ENCODE measurements around the gene YJEFN3. TPM values are rescaled to one million over a fixed set of nuclear protein-coding genes. Genes with fewer than 3 reads are reported as not detected.

The YJEFN3 gene
- total and polyA plus RNA-seq, 10 donors: 1.3 to 22.7 (median 3.9) TPM

DNA sequence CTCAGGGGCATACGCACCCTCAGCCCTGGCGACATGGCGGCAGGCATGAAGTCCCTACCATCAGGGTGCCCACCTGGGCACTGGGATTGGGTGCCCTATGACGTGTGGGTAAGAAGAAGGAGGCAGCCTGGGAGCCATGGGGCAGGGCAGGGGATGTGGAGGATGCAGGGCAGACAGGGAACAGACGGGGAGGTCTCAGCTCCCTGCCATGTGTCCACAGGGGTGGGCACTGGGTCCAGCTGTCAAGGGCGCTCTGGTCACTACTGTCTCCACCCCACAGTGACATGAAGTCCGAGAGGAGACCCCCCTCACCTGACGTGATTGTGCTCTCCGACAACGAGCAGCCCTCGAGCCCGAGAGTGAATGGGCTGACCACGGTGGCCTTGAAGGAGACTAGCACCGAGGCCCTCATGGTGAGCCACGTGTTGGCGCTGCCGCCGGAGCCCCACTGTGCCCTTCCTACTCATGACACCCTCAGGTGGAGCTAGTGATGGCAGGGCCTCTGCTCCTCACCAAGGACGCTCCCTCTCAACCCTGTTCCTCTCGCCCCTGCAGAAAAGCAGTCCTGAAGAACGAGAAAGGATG is 36.6 kb upstream of the YJEFN3 start:
- Histone ChIP-seq H3K4me1 (peaks cover 35 to 73% (median 40%) of the 10 kb centered on the region in 6 donors), H3K9me3 (no peaks in the 10 kb centered on the region), H3K27me3 (replicated peaks in 1 of 7) (no peaks in the 10 kb centered on the region), H3K4me3 (no peak overlapping the region), H3K36me3 (peaks cover 0 to 67% (median 47%) of the 10 kb centered on the region in 6 donors), H3K27ac (no peak overlapping the region)
- WGBS, 5 donors: 86 to 94% (median 90%) methylated on average over 14 to 21 of the region's 21 CpGs
- intact Hi-C loops (cut with DNase I; ENCODE audit: low total_unique reads): loop anchor here (5.0 kb wide), 1 partner anchor 125 kb away; no protein-coding TSS in a partner anchor
- TF ChIP-seq POLR2AphosphoS5 (IDR thresholded peaks at IDR 0.05) (peak in 1 of 3 donors; percentile 53), CTCF (IDR thresholded peaks at IDR 0.05 in 8 of 11, conservative IDR thresholded peaks at IDR 0.05 in 3 of 11) (no peak)
- no peak for DNase-seq

- intact Hi-C loops (cut with DNase I; ENCODE audit: low total_unique reads): loop anchor here (5.0 kb wide), 1 partner anchor 127 kb away; no protein-coding TSS in a partner anchor
- Histone ChIP-seq H3K4me3 (no peak overlapping the region), H3K4me1 (peaks cover 17 to 55% (median 21%) of the 10 kb centered on the region in 6 donors), H3K27ac (peak overlapping the region in 1 of 8 donors; percentile 4), H3K9me3 (no peaks in the 10 kb centered on the region), H3K36me3 (peaks cover 0 to 84% (median 66%) of the 10 kb centered on the region in 6 donors), H3K27me3 (replicated peaks in 1 of 7) (no peaks in the 10 kb centered on the region)
- TF ChIP-seq POLR2A (IDR thresholded peaks at IDR 0.05) (no peak), POLR2AphosphoS5 (IDR thresholded peaks at IDR 0.05) (peak in 1 of 3 donors; percentile 33), CTCF (IDR thresholded peaks at IDR 0.05 in 8 of 11, conservative IDR thresholded peaks at IDR 0.05 in 3 of 11) (no peak)
- 90 to 95% (median 91%) methylated on average over 13 to 15 of the region's 15 CpGs for WGBS, 5 donors
- DNase-seq: peak; percentile 58
These were observed 34.7 kb upstream of the YJEFN3 start for GRCh38 chr19:19493841-19494546.

DNA sequence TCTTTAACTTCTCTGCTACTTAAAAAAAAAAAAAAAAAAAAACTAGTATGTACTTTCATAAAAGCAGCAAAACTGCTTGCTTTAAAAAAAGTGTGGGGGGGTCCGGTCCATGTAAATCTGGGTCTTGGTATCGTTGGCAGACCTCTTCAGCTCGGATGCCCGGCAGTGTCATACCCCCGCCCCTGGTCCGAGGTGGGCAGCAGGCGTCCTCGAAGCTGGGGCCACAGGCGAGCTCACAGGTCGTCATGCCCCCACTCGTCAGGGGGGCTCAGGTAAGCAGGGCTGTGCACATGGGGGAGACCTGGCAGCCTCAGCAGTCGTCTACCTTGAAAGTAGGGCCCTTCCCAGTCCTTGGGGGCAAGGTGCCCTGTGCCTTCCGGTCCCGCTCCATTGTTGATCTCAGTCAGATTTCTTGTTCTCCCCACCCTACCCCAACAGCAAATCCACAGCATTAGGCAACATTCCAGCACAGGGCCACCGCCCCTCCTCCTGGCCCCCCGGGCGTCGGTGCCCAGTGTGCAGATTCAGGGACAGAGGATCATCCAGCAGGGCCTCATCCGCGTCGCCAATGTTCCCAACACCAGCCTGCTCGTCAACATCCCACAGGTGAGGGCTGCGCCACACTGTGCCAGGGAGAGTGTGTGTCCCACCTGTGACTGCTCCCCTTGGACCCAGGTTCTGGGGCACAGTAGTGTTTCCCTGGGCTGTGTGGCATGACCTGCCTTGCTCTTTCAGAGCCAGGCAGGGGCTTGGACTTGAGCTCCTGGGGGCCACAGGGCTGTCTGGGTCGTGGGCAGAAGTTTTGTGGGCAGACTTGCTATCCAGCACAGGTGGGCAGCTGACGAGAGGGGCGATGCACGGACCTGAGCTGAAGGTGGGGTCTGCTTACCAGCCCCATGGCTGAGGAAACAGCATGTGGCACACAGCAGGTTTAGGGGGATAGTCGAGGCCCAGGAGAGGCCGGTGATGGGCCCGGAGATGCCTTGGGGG is 32.8 kb upstream of the YJEFN3 start:
- WGBS, 5 donors: 91 to 96% (median 95%) methylated on average over 28 to 30 of the region's 30 CpGs
- TF ChIP-seq POLR2AphosphoS5 (IDR thresholded peaks at IDR 0.05) (peak in 1 of 3 donors; percentile 11), CTCF (IDR thresholded peaks at IDR 0.05 in 8 of 11, conservative IDR thresholded peaks at IDR 0.05 in 3 of 11) (no peak), POLR2A (IDR thresholded peaks at IDR 0.05) (no peak)
- Histone ChIP-seq H3K4me3 (no peak overlapping the region), H3K36me3 (peaks cover 0 to 100% (median 85%) of the 10 kb centered on the region in 6 donors), H3K9me3 (no peaks in the 10 kb centered on the region), H3K27me3 (replicated peaks in 1 of 7) (no peaks in the 10 kb centered on the region), H3K4me1 (peaks cover 0 to 36% (median 2%) of the 10 kb centered on the region in 6 donors), H3K27ac (no peak overlapping the region)
- intact Hi-C loops (cut with DNase I; ENCODE audit: low total_unique reads): no loop called here
- no peak for DNase-seq
